WTC11 (cell line): ENCODE results near the gene FASN. TPM values are rescaled to one million over a fixed set of nuclear protein-coding genes. Genes with fewer than 3 reads are reported as not detected.

Experiments used
- ATAC-seq: fragments of 200-7000 bp; cut with Tn5 transposase; 2 replicates; pipeline ENCODE4 v1.10.0; 2021; ENCODE audit warnings: mild to moderate bottlenecking, moderate library complexity
- CTCF ChIA-PET: fragments of 300-600 bp; sonication (Branson Sonifier 250); formaldehyde crosslinking; loops from one replicate; lab custom pipeline; 2021; ENCODE audit warnings: antibody characterized with exemption; lab: Charles Lee
- POLR2A ChIA-PET: fragments of 350-600 bp; sonication (Branson Sonifier 250); formaldehyde crosslinking; loops from one replicate; lab custom pipeline; 2021; ENCODE audit warnings: antibody characterized with exemption; lab: Charles Lee
- DNase-seq: peaks from one replicate; pipeline ENCODE4 v3.0.0; 2021; ENCODE audit warnings: low spot score
- H3K27ac Mint-ChIP-seq: 2 replicates; pipeline ENCODE4 v1.8.0; 2021; ENCODE audit warnings: mixed read lengths
- H3K27me3 Mint-ChIP-seq: 2 replicates; pipeline ENCODE4 v1.8.0; 2021; ENCODE audit warnings: low read depth, mild to moderate bottlenecking, moderate library complexity, mixed read lengths
- H3K36me3 Mint-ChIP-seq: 2 replicates; pipeline ENCODE4 v1.8.0; 2021; ENCODE audit warnings: mixed read lengths
- H3K4me1 Mint-ChIP-seq: 2 replicates; pipeline ENCODE4 v1.8.0; 2022; ENCODE audit warnings: mixed read lengths
- H3K4me3 Mint-ChIP-seq: 2 replicates; pipeline ENCODE4 v1.8.0; 2021; ENCODE audit warnings: mild to moderate bottlenecking, moderate library complexity, mixed read lengths
- H3K9me3 Mint-ChIP-seq: 2 replicates; pipeline ENCODE4 v1.8.0; 2021; ENCODE audit warnings: mixed read lengths
- CREM ChIP-seq: sonication (generic); formaldehyde crosslinking; IDR thresholded peaks from 2 replicates; pipeline ENCODE4 v1.8.1; 2022; ENCODE audit warnings: mild to moderate bottlenecking, missing genetic modification reagents, moderate library complexity
- EMX1 ChIP-seq: fragments of 250-450 bp; sonication (Bioruptor Pico); IDR thresholded peaks from 2 replicates; pipeline ENCODE4 v1.8.0; 2021; ENCODE audit warnings: mild to moderate bottlenecking
- ETV6 ChIP-seq: sonication (generic); formaldehyde crosslinking; IDR thresholded peaks from 2 replicates; pipeline ENCODE4 v1.8.1; 2022; ENCODE audit warnings: mild to moderate bottlenecking, missing genetic modification reagents
- FOXK1 ChIP-seq: sonication (generic); formaldehyde crosslinking; IDR thresholded peaks from 2 replicates; pipeline ENCODE4 v1.8.0; 2022; ENCODE audit warnings: mild to moderate bottlenecking, moderate library complexity, missing genetic modification reagents
- FOXP4 ChIP-seq: sonication (generic); formaldehyde crosslinking; IDR thresholded peaks from 2 replicates; pipeline ENCODE4 v1.8.0; 2022; ENCODE audit warnings: mild to moderate bottlenecking, missing genetic modification reagents
- HMGXB4 ChIP-seq: sonication (generic); formaldehyde crosslinking; IDR thresholded peaks from 2 replicates; pipeline ENCODE4 v1.8.1; 2023; ENCODE audit warnings: mild to moderate bottlenecking, moderate library complexity, missing genetic modification reagents
- MAX ChIP-seq: sonication (generic); formaldehyde crosslinking; IDR thresholded peaks from 2 replicates; pipeline ENCODE4 v1.8.0; 2022; ENCODE audit warnings: mild to moderate bottlenecking, missing genetic modification reagents
- MXD4 ChIP-seq: fragments of 250-450 bp; sonication (Bioruptor Pico); IDR thresholded peaks from 2 replicates; pipeline ENCODE4 v1.8.0; 2021; ENCODE audit warnings: mild to moderate bottlenecking, moderate library complexity, borderline replicate concordance
- NFYB ChIP-seq: sonication (generic); formaldehyde crosslinking; conservative IDR thresholded peaks from 2 replicates; pipeline ENCODE4 v1.8.0; 2022; ENCODE audit warnings: low read depth, missing genetic modification reagents
- PRDM15 ChIP-seq: sonication (generic); formaldehyde crosslinking; IDR thresholded peaks from 2 replicates; pipeline ENCODE4 v1.8.0; 2022; ENCODE audit warnings: missing genetic modification reagents
- SMAD3 ChIP-seq: sonication (generic); formaldehyde crosslinking; IDR thresholded peaks from 2 replicates; pipeline ENCODE4 v1.8.0; 2022; ENCODE audit warnings: missing genetic modification reagents, mild to moderate bottlenecking, borderline replicate concordance
- ZMAT4 ChIP-seq: fragments of 250-450 bp; sonication (Bioruptor Pico); IDR thresholded peaks from 2 replicates; pipeline ENCODE4 v1.9.0; 2021; ENCODE audit warnings: mild to moderate bottlenecking
- ZNF425 ChIP-seq: fragments of 250-450 bp; sonication (Bioruptor Pico); conservative IDR thresholded peaks from 2 replicates; pipeline ENCODE4 v1.9.0; 2021; ENCODE audit warnings: mild to moderate bottlenecking
- total RNA-seq: library from RNA; stranded (reverse); gene quantifications from 3 replicates; pipeline ENCODE4 v1.2.3, GENCODE V29; 2021
- TF ChIP-seq, protein P1 (sequence below): sonication (generic); formaldehyde crosslinking; IDR thresholded peaks from 2 replicates; pipeline ENCODE4 v1.8.1; 2022; ENCODE audit warnings: low read depth, mild to moderate bottlenecking, moderate library complexity, missing genetic modification reagents, borderline replicate concordance

The FASN gene
- total RNA-seq, 1 experiment from 2014 or later = 742 TPM

DNA sequence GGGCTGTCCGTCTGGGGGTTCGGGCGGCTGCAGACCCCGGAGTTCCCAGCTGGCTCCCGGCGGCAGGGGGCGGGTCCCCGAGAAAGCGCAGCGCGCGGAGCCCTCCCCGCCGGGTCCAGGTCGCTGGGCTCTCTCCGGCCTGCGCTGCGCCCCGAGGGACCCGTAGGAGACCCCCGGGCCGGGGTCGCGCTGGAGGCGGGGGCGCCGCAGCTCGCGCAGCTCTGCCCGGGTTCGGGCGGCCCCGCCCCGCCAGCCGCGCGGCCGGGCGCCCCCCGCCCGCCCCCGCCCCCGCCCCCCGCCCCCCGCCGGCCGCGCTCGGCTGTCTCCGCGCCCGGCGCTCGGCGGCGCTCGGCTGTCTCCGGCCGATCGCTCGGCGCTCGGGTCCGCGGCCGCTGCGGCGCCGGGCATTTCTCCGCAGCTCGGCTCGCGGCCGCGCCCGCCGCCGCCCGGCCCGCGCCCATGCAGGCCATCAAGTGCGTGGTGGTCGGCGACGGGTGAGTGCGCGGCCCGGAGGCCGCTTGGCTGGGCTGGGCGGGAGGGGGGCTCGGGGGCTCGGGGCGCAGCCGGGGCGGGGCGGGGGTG, 66.6 kb downstream of the FASN start, which contains the start of gene RAC3:
RAC3 (plus strand) TSS at position 376 of the 582 bp plus-strand sequence; CDS start at position 460, 84 bp downstream.
- ATAC-seq (peak; percentile 47), DNase-seq (peak; percentile 56)
- Mint-ChIP-seq H3K27ac (no peak within 1 kb of the TSS), H3K9me3 (no peaks in the 10 kb centered on the region), H3K4me1 (peaks cover 14% of the 10 kb centered on the region), H3K27me3 (no peaks in the 10 kb centered on the region)
- no peak for TF ChIP-seq EMX1 (CRISPR knock-in tag)
- 0 out of 2 replicates have a peak, but pooled peaks have one; percentile 0 for TF ChIP-seq ETV6
- TF ChIP-seq, all 79 proteins: peak for 1
- Mint-ChIP-seq H3K4me3 (peak within 1 kb of the TSS; percentile 73), H3K36me3 (0 out of 2 replicates have a peak, but pooled peaks cover 6% of the 10 kb centered on the region)
- POLR2A ChIA-PET = interaction anchor here (0.8 to 1.1 kb wide), 3 partner anchors 8 to 28 kb away, joined by 3 to 5 read pairs (median 4); partner anchors contain the start of genes CENPX and LRRC45
- CTCF ChIA-PET = interaction anchor here (0.9 to 5.7 kb wide), 22 partner anchors 12 to 269 kb away, joined by 4 to 119 read pairs (median 13); partner anchors contain the start of genes CENPX, FASN, GPS1 and LRRC45

DNA sequence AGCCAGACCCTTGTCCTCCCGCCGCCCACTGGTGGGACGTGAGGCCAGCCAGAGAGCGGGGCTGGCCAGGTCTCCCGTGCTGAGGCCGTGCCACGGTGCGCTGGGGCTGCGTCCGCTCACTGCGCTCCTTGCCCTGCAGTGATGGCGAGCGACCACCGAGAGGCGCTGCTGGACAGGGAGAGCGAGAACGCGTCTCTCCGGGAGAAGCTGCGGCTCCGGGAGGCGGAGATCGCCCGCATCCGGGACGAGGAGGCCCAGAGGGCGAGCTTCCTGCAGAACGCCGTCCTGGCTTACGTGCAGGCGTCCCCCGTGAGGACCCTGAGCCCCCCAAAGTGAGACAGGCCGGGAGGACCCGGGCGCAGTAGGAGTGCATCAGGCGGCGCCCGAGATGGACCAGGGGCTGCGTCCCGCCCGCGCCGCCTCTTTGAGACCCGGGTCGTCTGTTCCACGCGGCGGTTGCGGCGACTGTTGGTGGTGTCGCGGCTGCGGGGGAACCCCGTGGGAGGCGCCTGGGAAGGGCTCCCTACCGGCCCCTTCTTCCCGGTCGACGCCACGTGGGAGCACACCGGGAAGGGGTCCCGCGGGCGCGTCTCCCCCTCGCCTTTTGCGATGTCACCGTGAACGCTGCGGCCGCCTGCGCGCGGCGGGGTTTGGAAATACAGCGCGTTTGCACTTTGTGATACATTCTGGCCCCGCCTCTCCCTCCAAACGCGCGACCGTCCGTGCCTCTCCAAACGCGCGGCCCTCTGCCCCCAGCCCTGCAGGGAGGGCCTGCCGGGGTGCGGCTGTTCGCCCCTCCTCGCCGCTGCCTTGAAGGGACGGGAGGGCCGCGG, 67.3 kb downstream of the FASN start:
- Mint-ChIP-seq H3K27me3 (no peaks in the 10 kb centered on the region), H3K27ac (no peak overlapping the region), H3K36me3 (0 out of 2 replicates have a peak, but pooled peaks cover 6% of the 10 kb centered on the region), H3K9me3 (no peaks in the 10 kb centered on the region), H3K4me1 (peaks cover 14% of the 10 kb centered on the region), H3K4me3 (peak overlapping the region; percentile 73)
- ChIA-PET CTCF (interaction anchor here (0.6 to 5.7 kb wide), 72 partner anchors 9 to 364 kb away, joined by 3 to 119 read pairs (median 5); partner anchors contain the start of genes ASPSCR1, CCDC137, CCDC57 and CENPX), POLR2A (interaction anchor here (0.5 to 1.1 kb wide), 9 partner anchors 7 to 317 kb away, joined by 3 to 6 read pairs (median 3); partner anchors contain the start of genes CENPX and LRRC45)
- ATAC-seq (peak; percentile 50), DNase-seq (peak; percentile 91)
- TF ChIP-seq, protein P1, sequence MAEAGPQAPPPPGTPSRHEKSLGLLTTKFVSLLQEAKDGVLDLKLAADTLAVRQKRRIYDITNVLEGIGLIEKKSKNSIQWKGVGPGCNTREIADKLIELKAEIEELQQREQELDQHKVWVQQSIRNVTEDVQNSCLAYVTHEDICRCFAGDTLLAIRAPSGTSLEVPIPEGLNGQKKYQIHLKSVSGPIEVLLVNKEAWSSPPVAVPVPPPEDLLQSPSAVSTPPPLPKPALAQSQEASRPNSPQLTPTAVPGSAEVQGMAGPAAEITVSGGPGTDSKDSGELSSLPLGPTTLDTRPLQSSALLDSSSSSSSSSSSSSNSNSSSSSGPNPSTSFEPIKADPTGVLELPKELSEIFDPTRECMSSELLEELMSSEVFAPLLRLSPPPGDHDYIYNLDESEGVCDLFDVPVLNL = no peak
- 0 out of 2 replicates have a peak, but pooled peaks have one; percentile 20 for TF ChIP-seq FOXK1 (CRISPR knock-in tag)
- TF ChIP-seq CREM (CRISPR knock-in tag) = no peak
- no peak for TF ChIP-seq ZMAT4 (CRISPR knock-in tag)
- TF ChIP-seq EMX1 (CRISPR knock-in tag) = 0 out of 2 replicates have a peak, but pooled peaks have one; percentile 23
- TF ChIP-seq FOXP4 (CRISPR knock-in tag) = peak; percentile 44
- TF ChIP-seq MAX (CRISPR knock-in tag) = peak; percentile 30
- TF ChIP-seq NFYB (CRISPR knock-in tag) = no peak
- peak; percentile 40; the same call in 1 of the 2 replicates for TF ChIP-seq PRDM15 (CRISPR knock-in tag)
- TF ChIP-seq SMAD3 = no peak
- no peak for TF ChIP-seq ZNF425 (CRISPR knock-in tag)
- 0 out of 2 replicates have a peak, but pooled peaks have one; percentile 17 for TF ChIP-seq ETV6
- TF ChIP-seq HMGXB4 (CRISPR knock-in tag) = peak; percentile 88
- no peak for TF ChIP-seq MXD4 (CRISPR knock-in tag)
